Astrocyte of the hippocampus (primary cell): ENCODE results near the gene NFASC.

Source experiments
- DNase-seq: peaks from one replicate; pipeline ENCODE4 v3.0.0; 2011; ENCODE audit warnings: low read depth, low spot score

The NFASC gene

DNA sequence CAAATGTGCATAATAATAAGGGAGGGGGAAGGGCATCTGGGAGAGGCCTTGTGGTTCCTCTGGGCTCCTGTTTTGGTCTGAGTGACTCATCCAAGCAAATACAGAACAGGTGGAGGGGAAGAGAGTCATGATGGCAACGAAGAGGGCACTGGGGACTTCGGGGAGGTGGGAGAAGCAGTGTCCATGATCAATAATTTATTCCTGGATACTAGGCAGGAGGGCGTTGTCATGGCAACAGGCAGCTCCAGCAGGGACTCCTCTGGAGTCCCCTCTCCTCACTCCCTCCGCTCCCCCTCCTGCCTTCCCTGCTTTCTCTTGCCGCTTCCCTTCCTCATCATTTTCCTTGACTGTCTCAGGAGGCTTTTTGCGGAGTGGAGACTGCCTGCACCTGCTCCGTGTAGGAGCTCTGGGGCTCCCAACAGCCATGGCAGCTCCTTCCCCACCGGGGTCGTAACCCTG lies 12.3 kb upstream of the NFASC start:
- peak; percentile 14 for DNase-seq

DNA sequence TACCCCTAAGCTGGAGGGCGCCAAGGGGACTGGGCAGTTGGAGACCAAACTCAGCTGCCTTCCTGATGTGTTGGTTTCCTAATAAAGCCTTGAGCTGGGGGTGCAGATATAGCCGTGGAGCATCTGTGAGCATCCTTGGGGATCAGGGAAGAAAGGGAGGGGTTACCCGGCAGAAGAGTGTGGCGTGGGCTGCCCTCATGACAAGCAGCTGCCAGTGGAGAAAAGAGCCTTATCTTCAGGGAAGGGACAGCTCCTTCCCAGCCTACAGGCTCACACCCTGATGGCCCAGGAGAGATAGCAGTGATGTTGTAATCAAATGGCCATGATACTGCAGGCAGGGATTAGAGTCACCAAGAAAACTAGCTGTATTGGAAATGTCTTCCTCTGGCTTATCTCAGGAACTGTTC lies 10.8 kb upstream of the NFASC start:
- DNase-seq: no peak

DNA sequence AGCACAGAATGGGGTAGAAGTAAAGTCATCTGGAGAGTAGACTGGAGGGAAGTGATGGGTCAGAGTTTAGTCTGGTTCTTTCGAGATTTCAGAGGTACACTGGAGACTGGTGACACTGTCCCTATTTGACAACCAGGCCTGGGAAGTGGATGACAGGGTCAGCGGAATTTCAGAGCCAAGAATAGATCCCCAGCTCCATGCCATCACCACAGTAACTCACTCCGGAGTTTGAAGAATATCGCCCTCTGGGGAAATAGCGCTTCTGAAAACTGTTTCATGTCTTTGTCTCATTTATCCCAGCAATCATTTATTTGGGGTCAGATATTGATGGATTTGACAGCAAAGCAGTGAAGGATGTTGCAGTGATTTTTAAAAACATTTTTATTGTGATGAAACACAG lies 7.6 kb upstream of the NFASC start:
- DNase-seq: no peak

DNA sequence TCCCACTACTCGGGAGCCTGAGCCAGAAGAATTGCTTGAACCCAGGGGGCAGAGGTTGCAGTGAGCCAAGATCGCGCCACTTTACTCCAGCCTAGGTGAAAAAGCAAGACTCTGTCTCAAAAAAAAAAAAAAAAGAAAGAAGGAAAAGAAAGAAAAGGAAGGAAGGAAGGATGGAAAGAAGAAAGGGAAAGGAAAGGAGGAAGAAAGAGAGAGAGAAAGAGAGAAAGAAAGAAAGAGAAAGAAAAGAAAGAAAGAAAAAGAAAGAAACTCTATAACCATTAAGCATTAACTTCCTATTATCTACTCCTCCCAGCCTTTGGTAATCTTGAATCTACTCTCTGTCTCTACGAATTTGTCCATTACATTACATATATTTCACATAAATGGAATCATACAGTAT lies 6.9 kb upstream of the NFASC start:
- no peak for DNase-seq

DNA sequence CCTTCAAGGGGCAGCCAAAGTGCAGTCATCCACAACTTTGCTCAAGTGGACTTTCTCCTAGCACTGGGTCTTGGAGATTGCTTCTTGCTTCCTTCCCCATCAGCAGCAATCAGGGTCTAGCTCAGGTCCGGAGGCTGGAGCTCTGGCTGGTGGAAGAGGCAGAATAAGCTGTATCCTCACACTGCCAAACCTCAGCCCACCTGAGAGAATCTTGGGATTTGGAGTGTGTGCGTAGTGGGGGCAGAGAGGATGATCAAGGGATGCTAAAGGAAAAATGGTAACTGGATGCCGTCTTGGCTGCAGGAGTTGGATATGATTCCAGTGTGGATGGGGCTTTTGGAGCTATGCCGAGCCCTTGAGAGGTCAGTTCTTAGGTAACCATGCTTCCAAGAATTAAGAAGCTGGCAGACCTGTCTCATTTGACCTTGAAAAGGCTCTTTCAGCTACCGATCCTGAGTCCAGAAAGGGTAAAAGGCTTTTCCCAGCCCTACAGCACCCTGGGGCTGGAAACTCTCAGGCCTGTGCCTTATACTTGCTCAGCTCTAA lies 4.5 kb upstream of the NFASC start:
- DNase-seq: no peak

DNA sequence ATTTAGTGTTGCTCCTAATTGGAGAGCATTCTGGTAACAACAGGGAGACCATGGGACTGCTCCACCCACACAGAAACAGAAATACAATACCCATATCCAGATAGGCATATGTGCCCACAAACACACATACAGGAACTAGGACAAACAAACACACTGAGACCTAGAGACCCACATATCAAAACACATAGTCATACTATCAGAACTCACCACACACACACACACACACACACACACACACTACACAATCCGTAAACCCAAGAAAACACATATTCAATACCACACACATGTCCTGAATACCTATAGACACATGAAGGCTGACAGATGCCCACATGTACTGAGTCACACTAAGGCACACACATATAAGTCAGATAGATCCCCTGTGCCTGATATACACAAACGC lies 3.5 kb upstream of the NFASC start:
- no peak for DNase-seq

DNA sequence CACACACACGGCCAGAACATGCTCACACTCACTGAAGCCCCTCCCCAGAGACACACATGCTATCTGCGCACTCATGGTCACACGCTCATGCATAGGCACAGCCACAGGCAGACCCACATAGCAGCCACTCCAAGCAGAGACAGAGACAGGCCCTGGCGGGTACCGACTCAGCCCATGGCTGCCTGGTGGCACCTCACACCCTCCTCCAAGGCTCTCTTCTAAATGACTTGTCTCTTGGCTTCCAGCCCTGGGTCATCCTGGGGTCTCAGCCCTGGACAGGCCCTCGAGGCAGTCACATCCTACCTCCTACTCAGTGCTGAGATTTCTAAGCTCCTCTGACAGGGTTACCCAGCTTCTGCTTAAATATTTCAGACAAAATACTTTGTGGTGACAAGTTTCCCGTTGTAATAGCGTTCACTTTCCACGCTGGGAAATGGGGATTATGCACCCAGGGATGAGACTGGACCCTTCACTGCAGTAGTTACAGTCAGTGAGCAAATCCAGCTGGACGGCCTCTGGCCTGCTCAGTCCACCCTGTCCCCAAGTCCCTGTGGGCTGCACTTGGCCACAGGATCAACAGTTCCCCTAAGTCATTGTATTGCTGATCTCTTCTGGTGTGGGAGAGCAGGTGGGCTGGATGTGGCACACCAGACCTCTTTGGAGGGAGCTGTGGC lies 2.9 kb upstream of the NFASC start:
- DNase-seq: no peak

DNA sequence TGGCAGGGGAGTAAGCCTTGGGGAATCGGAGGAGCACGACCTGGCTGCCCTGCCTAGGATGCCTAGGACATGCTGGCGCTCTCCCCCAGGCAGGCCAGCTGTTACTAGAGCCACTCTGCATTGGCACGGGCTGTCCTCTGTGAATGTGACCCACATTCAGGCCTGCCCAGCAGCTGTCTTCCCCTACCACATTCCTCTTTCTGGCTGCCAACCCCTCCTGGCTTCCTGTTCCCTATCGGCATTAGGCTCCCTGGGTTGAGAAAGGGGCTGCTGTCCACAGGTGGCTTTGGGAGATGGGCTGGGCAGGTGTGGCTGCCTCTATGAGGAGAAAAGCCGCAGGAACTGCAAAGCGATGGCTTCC lies 2.3 kb upstream of the NFASC start:
- no peak for DNase-seq

DNA sequence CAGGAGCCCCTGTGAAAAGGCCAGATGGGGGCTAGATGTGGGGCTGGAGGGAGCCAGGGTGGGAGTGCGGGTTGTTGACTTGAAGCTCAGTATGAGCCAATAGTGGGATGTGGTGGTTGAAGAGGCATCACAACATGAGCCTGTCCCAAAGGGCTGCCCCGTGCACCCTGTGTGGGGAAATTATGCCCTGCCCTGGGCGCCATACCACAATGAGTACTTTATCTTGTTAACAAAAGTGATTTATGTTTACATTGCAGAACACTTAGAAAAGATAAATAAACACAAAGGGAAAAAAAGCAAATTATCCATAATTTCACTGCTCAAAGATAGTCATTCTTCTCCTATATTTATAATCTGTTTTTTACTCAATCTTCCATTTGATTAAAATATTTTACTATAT lies 1.6 kb upstream of the NFASC start:
- DNase-seq: no peak

DNA sequence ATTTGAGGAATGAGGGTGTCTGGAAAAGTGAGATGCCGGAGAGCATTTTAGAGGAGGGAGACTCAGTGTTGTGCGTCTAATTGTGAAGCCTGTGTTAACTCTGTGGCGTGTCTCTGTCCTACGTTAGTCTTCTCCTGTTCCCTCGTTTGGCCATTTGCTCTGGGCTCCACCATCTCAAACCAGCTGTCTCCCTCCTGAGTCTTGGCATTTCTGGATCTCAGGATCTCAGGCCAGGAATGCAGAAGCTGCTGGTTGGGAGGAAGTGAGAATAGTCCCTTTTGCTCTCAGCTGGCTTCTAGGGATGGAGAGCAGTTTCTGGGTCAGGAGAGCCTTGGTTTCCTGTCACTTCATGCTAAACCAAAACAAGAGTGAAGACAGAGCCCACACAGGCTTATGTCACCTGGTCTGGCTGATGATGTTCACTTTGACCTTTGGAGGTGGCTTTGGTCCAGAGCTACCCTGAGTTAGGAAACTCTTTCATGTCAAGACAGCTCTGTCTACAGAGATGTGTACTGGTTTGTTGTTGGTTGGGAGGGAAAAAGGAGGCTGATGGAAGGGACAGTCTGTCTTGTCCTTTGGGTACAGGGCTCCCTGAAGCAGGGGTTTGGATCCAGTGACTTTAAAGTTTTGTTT lies 859 bp downstream of the NFASC start:
- DNase-seq: no peak

DNA sequence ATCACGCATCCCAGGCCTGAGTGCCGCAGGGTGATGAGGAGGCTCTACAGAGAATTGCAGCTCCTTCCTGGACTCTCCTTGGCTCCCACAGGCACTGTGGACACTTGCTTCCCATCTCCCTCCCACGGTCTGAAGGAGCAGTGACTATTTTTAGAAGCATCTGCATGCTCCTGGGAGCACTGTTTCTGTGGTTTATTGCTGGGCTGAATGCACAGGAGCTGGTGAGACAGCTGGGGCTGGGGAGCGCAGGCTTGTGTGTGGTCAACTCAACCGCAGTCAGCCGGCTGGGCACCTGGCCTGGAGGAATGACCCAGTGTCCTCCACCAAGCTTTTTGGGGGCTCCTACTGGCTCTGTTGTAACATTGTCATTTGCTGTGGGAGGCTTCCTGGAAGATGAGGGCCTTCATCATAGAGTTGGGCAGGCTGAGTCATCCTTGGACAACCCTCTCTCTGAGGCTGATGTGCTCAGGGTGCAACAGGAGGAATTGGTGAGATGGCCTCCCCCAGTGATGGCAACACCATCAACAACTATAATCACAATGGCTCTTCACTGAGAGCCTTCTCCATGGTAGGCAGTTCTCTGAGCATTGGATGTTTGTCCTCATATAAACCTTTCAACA lies 1.7 kb downstream of the NFASC start:
- DNase-seq: no peak

DNA sequence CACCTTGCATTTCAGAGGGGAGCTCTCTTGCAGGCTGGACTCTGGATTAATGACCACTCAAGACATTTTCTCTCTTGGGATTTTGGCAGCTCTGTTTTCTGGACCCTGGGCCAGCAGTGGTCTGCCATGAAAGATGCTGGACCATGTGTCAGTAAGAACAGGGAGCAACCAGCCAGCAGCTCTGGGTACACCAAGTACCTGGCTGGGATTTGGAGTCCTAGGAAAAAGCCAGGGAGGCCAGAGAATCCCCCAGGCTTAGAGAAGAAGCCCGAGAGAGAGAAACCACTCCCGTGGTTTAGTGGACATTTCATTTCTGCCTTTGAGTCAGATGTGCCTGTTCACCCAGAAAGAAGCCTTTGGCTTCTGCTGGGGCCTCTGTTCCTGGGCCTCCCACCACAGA lies 2.5 kb downstream of the NFASC start:
- no peak for DNase-seq

DNA sequence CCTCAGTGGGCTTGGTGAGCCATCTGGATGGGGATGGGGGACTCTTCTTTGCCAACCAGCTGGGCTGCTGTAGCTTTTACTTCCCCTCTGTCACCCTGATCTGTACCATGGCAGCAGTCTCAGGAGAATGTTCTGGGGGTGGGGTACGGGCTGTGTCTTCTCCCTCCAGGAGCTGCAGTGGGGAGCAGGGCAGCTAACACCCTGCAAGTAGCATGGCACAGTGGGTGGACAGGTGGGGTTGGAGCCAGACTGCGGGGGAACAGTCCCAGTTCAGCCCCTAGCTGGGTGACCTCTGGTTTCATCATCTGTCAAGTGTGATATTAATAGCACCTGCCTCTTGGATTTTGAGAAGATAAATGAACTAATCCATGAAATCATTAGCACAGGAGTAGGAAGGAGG lies 3.1 kb downstream of the NFASC start:
- DNase-seq: no peak

DNA sequence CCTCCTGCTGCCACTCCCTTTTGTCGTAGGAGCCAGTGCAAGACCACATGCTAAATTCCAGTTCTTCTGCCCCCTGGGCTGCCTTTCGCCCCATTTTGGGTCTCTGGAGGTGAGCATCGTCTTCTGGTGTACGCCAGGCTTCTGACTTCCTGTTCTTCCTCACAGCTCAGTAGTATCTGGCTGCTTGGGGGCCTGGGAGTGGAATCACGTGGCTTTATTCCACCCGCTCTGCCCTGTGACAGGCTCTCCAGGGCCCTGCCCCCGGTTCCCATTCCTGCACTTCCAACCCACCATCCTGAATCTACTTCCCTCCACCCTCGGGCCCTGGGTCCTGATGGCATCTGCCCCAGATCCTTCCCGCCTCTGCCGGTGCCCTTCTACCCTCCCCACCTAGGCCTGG lies 3.6 kb downstream of the NFASC start:
- no peak for DNase-seq

DNA sequence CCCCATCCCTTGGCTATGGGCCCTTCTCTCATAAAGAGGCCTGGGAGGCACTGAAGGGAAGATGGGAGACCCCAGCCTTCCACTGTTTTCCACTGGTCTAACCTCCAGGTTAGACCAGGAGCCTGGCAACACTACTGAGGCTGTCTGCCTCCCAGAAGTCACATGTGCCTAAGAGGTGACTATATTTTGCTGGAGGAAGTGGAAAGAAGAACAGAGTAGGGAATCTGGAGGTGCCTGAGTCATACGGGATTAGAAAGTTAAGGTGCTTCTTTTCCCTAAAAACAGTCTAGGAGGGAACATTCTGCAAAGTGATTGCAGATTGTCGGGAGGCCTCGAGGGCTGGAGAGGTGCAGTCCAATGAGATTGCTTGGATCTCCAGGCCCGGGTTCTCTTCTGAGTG lies 4.6 kb downstream of the NFASC start:
- no peak for DNase-seq

DNA sequence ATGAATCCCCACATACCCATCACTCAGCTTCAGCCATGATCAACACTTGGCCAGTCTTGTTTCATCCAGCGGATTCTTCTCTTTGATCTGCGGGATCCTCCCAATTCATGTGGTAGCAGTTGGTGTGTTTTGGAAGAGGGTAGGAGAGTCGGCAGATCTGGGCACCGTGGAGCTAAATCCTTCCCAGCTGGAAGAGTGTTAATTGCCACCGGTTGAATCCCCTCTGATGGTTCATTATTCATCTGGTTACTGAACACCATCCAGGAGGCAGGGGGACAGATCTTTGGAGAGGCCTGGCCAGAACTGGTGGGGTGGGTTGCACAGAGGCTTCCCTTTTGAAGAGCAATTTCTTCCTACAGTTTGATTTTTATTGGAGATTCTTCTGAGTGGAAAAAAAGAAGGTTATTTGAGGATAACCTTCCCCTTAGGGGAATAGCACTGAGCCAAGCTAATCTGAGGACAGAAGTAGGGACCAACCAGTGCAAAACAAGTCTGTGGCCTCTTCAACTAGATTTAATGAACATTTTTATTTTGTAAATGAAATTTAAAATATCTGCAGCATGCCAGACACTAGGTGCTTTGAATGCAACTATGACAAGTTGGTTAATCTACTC lies 8.1 kb downstream of the NFASC start:
- no peak for DNase-seq

DNA sequence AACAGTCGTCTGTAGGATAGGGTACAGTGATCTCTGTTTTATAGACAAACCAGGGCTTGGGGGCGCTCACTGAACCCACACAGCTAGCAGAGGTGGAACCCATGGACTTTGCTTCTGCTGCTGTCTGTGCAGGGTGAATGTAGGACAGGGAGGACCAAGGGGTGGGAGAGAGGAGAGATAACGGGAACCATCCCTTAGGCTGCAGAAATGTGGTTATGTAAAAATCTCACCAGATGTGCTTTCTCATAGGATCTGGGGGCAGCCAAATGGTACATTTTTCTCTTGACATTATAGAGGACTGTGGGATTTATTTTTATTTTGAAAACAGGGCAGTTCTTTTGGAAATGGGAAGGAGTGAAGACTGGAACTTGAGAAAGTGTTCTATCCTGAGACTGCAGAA lies 8.7 kb downstream of the NFASC start:
- no peak for DNase-seq

DNA sequence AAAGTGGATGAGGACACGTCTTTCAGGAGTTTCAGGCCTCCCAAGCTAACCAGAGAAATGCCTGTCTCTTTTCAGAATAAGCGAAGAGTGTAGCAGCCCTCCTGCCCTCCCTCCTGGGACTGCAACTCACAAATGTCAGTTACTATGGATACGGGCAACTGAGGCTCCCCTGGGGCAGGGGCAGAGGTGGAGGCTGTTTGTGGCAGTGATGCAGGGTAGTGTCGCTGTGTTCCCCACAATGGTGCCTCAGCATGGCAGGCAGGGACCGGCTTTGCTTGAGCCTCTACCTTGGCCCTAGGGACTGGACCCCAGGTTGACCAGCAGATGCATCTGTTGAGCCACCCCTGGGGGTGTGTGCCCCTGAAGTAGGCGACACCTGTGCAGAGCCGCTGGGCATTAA lies 10.2 kb downstream of the NFASC start:
- DNase-seq: no peak

DNA sequence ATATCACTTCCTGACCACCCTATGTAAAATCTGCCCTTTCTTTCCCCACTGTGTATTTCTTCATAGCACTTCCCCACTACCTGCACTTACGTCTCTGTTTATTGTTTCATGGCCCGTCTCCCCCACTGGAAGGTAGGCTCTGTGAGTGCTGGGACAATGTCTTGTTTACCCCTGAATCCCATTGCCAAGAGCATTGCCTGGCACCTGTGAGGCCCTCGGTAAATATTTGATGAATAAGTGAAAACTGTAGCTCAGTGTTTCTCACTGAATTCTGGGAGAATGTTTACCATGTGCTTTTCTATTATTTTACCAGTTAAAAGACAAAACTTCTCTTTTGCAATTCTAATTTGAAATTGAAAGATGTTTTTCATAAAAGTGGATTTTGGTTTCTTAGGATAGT lies 11.8 kb downstream of the NFASC start:
- no peak for DNase-seq

DNA sequence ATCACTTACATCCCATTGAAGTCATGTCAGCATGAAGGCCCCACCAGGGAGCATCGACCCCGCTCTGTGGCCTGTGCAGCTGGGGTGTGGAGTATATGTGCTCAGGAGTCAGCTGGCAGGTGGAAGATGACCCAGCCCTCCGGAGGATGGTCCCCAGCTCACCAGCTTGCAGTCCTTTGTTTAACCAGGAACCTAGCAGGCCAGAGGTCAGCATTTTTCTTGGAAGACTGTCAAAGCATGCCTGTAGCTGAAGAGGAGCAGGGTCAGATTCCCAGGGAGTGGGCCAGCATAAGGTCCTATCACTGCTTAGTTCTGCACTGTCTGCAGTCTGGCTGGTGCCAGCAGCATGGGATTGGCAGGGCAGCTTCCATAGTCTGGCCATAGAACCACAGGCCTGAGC lies 12.7 kb downstream of the NFASC start:
- no peak for DNase-seq

DNA sequence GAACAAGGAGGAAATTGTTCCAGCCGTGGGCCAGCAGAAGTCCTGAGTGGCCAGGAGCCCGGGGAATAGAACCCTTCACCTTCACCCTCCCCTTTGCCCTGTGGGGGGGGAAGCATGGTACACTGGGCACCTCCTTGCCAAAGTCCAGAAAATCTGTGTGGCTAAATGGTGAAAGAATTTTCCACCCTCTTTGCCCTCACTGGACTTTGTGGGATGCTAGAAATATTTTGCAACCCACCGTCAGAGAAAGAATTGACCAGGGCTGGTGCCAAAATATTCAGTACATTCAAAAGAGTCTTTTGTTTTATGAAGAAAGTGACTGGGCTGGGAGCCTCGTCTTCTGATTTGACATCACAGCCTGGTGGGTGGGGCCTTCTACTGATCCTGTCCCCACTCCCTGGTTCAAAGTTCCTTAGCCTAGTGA lies 14.6 kb downstream of the NFASC start:
- peak; percentile 91 for DNase-seq

DNA sequence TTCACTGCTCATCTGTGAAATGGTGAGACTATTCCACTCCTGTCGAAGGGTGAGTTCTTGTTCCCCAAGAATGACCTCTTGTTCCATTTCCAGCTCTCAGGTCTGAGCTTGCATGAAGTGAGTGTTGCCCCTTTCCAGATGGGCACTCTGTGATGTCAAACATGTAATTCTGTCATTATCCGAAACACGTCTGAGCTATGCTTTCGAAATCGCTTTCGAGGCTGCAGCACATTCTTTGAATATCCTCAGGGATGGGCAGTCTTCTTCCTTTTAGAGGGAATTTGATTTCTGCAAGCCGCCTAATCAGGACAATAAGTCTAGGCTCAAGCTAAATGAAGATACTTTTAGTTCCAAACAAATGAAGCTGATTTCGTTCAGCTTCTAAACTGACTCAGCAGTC lies 15.1 kb downstream of the NFASC start:
- peak; percentile 38 for DNase-seq

DNA sequence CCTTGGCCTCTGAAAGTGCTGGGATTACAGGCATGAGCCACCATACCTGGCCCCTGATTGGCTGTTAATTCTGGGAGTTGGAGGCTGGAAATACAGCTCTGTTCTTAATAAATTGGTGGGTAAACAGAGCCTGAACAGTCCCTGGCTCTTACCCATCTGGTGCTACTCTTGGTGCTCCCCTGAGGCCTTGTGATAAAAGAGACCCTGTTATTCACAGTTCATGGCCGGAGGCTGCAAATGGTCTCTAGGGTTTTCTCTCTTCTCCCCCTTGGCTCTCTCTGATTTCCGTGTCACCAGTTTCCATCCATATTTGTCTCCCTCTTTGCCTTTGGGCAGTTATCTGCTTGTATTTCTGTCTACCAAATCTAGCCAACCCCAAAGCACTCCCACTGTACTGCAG lies 17.2 kb downstream of the NFASC start:
- no peak for DNase-seq
